ENCODE results near the gene UBAP2L. TPM values are rescaled to one million over a fixed set of nuclear protein-coding genes. Genes with fewer than 3 reads are reported as not detected.

Gene UBAP2L
- total RNA-seq, 4 donors from 2014 or later, result 69.8 to 124 (median 83.0) TPM

- Histone ChIP-seq H3K4me1 (peaks cover 45% of the 10 kb centered on the region), H3K9me3 (no peaks in the 10 kb centered on the region), H3K27me3 (no peaks in the 10 kb centered on the region), H3K36me3 (peaks cover 23% of the 10 kb centered on the region), H3K27ac (no peak overlapping the region), H3K4me3 (peak overlapping the region; percentile 68)
- 59% methylated on average over 3 of the region's 3 CpGs for WGBS
- TF ChIP-seq POLR2A (IDR thresholded peaks at IDR 0.05), result no peak
- no peak for DNase-seq (ENCODE audit: low spot score in 2 of 2)
Observed at GRCh38 chr1:154218545-154218944, 2.2 kb upstream of the UBAP2L start.

- H3K9me3 ChIP-seq, result no peaks in the 10 kb centered on the region
- no peak for DNase-seq (ENCODE audit: low spot score in 2 of 2)
- no peak for TF ChIP-seq POLR2AphosphoS5 (IDR thresholded peaks at IDR 0.05)
- no peak for TF ChIP-seq POLR2A (IDR thresholded peaks at IDR 0.05)
- no peak for TF ChIP-seq EP300 (IDR thresholded peaks at IDR 0.05)
- TF ChIP-seq CTCF (IDR thresholded peaks at IDR 0.05), result no peak
- H3K27me3 ChIP-seq, result no peaks in the 10 kb centered on the region
- H3K4me1 ChIP-seq, result peaks cover 55% of the 10 kb centered on the region
- whole genome bisulfite sequencing, result 7% methylated on average over 5 of the region's 5 CpGs
- H3K27ac ChIP-seq, result peak overlapping the region; percentile 98
- H3K36me3 ChIP-seq, result peaks cover 14% of the 10 kb centered on the region
- H3K4me3 ChIP-seq, result peak overlapping the region; percentile 68
Observed at GRCh38 chr1:154219541-154219940, 1.2 kb upstream of the UBAP2L start.

- no peak for DNase-seq (ENCODE audit: low spot score in 2 of 2)
- Histone ChIP-seq H3K4me1 (peaks cover 62% of the 10 kb centered on the region), H3K36me3 (peaks cover 21% of the 10 kb centered on the region), H3K9me3 (no peaks in the 10 kb centered on the region), H3K27me3 (no peaks in the 10 kb centered on the region), H3K27ac (peak overlapping the region; percentile 98), H3K4me3 (peak overlapping the region; percentile 68)
- TF ChIP-seq POLR2A (IDR thresholded peaks at IDR 0.05) (no peak), CTCF (IDR thresholded peaks at IDR 0.05) (no peak), POLR2AphosphoS5 (IDR thresholded peaks at IDR 0.05) (no peak)
- WGBS, result 3% methylated on average over 24 of the region's 33 CpGs
Observed at GRCh38 chr1:154220970-154221277, 169 bp downstream of the UBAP2L start.

GRCh38 chr1:154221278-154222001 lies 685 bp downstream of the UBAP2L start:
- no peak for TF ChIP-seq EP300 (IDR thresholded peaks at IDR 0.05)
- TF ChIP-seq POLR2AphosphoS5 (IDR thresholded peaks at IDR 0.05), result no peak
- TF ChIP-seq CTCF (IDR thresholded peaks at IDR 0.05), result no peak
- TF ChIP-seq POLR2A (IDR thresholded peaks at IDR 0.05), result no peak
- H3K27ac ChIP-seq, result peak overlapping the region; percentile 98
- peaks cover 64% of the 10 kb centered on the region for H3K4me1 ChIP-seq
- H3K4me3 ChIP-seq, result peak overlapping the region; percentile 68
- H3K36me3 ChIP-seq, result peaks cover 22% of the 10 kb centered on the region
- H3K9me3 ChIP-seq, result no peaks in the 10 kb centered on the region
- DNase-seq (ENCODE audit: low spot score in 2 of 2), result peak; percentile 86 to 88
- no peaks in the 10 kb centered on the region for H3K27me3 ChIP-seq
- WGBS, result 2% methylated on average over 22 of the region's 28 CpGs

GRCh38 chr1:154222518-154222917 lies 1.8 kb downstream of the UBAP2L start:
- peak overlapping the region; percentile 98 for H3K27ac ChIP-seq
- H3K27me3 ChIP-seq, result no peaks in the 10 kb centered on the region
- H3K4me3 ChIP-seq, result peak overlapping the region; percentile 68

More at GRCh38 chr1:154222518-154222917, 1.8 kb downstream of the UBAP2L start:
- TF ChIP-seq POLR2A (IDR thresholded peaks at IDR 0.05) (no peak), CTCF (IDR thresholded peaks at IDR 0.05) (no peak), EP300 (IDR thresholded peaks at IDR 0.05) (no peak), POLR2AphosphoS5 (IDR thresholded peaks at IDR 0.05) (no peak)
- Histone ChIP-seq H3K36me3 (peaks cover 24% of the 10 kb centered on the region), H3K9me3 (no peaks in the 10 kb centered on the region), H3K4me1 (peaks cover 61% of the 10 kb centered on the region)
- DNase-seq (ENCODE audit: low spot score in 2 of 2), result no peak
- WGBS, result 97% methylated on average over 1 of the region's 1 CpG
